Esophagus mucosa (tissue), 1 donor: ENCODE results near the gene TMEM135. TPM values are rescaled to one million over a fixed set of nuclear protein-coding genes. Genes with fewer than 3 reads are reported as not detected.
"Not testable (repeated sequence)": the region's sequence is repeated elsewhere in the genome, so short reads cannot be mapped to it uniquely, and the experiment has no call there.

ENCODE experiments used
- ATAC-seq: fragments of 200-7000 bp; cut with Tn5 transposase; one replicate; pipeline ENCODE4 v1.9.1; 2020
- total RNA-seq: library from RNA; stranded (reverse); gene quantifications from one replicate; pipeline ENCODE4 v1.2.4, GENCODE V29; 2023
- donor health status: DM: yes; HTN: yes; CAD: no.

Gene TMEM135
- total RNA-seq: 14.3 TPM

DNA sequence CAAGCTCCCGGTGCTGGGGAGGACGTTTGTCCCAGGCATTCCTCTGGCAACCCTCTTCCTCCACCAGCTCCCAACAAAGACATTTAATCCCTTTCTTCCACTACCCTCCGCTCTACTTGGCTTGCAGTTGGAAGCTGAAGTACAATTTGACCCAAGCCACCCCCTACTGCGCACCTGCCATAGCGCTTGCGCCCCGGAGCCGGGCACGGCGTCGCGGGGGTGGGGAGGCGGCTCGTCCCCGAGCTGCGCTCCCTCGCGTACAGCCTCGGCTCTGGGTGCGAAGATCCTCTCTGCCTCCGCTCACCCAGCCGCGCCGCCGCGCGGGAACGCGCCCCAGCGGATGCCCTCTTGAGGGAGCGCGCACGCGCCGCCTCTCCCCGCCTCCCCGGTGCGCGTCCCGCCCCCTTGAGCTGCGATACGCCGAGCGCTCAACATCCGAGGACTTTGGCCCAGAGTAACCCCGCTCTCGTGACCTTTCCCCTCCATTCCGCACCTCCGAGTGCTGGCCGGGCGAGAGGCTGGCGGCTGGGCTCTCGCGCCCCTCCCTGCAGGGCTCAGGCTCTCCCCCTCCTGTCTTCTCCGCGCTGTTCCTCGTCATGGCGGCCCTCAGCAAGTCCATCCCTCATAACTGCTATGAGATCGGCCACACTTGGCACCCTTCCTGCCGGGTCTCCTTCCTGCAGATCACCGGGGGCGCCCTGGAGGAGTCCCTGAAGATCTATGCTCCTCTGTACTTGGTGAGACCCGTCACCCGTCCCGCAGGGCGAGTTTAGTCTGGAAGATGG lies at the start of gene TMEM135:
TMEM135 (plus strand) TSS at position 485 of the 785 bp plus-strand sequence; CDS start at position 597, 112 bp downstream.
- peak; percentile 99 for ATAC-seq

DNA sequence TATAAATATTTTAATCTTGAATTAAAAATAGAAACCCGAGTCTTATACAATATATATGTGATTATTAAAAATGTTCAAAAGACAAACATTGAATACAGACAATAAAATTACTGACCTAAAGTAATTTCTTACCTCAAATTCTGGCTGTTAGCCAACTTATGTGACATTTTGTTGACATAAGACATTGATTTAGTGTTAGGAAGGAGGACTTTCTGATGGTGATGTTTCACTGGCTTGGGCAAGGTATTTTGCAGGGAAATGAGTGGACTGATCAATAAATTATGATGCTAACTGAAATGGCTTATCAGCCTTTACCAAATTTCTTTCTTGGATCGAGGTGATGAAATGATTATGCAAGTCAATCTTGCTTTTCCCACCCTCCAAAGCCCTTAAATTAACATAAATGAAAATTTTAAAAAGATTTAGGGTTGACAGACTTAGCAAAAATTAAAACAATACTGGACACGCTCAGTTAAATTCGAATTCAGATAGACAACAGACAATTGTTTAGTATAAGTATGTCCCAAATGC lies 49.3 kb upstream of the TMEM135 start:
- no peak for ATAC-seq

DNA sequence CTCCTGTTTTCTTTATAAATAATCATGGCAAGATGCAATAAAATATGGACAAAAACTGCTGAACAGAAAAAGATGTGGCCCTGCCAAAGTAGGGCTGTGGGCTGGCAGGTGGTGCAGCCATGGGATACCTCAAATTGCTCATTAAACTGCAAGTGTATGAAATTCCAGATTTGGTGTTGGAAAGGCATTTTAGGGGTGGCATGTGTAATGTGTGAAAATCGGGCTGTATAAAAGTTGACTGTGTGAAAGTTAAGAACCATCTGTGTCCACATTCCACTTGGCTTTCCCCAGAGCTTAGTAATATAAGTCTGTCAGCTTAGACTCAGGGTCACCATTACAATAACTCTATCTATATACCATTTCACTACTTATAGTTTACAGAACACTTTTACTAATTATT lies 47.7 kb upstream of the TMEM135 start:
- no peak for ATAC-seq

GRCh38 chr11:86990515-86990914 lies 47.2 kb upstream of the TMEM135 start:
- peak; percentile 32 for ATAC-seq

- ATAC-seq: peak; percentile 69
These were observed 46.4 kb upstream of the TMEM135 start for GRCh38 chr11:86991341-86991740.

DNA sequence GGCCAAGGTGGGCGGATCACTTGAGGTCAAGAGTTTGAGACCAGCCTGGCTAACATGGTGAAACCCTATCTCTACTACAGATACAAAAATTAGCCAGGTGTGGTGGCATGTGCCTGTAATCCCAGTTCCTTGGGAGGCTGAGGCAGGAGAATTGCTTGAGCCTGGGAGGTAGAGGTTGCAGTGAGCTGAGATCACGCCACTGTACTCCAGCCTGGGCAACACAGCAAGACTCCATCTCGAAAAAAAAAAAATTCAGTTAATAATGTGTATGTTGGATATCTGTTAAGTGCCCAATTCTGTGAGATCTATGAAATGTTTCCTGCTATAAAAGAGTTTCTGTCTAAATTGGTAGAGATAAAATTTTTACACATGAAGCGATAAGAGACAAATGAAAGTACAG lies 45.4 kb upstream of the TMEM135 start:
- ATAC-seq: not testable (repeated sequence)

DNA sequence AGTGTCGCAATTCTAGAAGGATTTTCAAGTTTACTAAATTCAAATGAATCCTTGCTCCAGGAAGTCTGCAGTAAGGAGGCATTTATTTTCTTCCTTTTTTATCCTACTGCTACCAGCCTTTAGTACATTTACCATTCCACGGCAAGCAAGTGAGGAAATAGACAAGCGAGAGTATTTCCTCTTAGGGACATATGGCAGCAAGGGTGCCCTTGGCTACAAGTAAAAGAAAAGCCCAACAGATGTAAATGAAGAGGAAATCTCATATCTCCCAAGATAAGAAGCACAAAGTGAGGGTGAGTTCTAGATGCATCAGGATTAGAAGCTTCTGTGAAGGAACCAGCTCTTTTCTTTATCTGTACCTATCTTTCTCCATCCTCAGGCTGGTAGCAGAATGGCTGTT lies 44.7 kb upstream of the TMEM135 start:
- ATAC-seq: no peak

DNA sequence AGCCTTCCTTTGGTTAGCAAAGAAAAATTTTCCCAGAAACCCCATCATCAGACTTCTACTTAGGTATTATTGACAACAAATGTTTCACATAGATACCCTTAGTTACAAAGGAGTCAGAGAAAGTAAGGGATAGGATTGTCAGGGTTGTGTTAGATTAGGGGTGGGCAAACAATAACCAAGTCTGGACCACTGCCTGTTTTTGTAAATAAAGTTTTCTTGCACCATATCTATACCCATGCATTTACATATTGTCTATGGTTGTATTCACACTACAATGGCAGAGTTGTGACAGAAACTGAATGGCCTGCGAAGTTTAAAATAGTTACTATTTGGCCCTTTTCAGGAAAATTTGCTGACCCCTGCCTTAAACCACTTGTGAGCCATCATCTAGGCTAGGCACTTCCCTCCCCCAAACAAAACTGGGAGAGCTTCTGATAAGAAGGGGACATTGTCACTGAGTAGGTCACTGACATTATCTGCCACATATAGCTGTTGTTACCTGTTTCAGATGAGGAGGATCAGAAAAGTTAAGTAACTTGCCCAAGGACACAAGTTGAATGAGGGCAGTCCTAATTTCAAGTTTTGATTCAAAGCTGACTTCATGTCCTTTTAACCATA lies 40.7 kb upstream of the TMEM135 start:
- ATAC-seq: no peak

DNA sequence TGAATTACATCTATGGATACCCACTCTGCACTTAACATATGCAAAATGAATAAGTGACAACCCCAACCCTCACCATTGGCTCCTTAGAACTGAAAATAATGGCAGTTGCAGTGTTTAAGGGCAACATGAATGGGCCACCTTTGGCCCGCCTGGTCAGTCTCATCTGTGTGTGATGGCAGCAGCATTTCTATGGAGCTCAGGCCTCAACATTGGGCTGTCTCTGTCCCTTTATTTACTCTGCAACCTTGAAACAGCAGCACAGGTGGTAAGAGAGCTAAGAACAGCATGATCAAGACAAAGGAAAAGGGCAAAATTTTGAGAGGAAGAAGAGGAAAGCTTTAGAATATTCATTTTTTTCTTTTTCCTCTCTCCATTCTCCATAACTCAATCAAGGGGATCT lies 38.3 kb upstream of the TMEM135 start:
- no peak for ATAC-seq

DNA sequence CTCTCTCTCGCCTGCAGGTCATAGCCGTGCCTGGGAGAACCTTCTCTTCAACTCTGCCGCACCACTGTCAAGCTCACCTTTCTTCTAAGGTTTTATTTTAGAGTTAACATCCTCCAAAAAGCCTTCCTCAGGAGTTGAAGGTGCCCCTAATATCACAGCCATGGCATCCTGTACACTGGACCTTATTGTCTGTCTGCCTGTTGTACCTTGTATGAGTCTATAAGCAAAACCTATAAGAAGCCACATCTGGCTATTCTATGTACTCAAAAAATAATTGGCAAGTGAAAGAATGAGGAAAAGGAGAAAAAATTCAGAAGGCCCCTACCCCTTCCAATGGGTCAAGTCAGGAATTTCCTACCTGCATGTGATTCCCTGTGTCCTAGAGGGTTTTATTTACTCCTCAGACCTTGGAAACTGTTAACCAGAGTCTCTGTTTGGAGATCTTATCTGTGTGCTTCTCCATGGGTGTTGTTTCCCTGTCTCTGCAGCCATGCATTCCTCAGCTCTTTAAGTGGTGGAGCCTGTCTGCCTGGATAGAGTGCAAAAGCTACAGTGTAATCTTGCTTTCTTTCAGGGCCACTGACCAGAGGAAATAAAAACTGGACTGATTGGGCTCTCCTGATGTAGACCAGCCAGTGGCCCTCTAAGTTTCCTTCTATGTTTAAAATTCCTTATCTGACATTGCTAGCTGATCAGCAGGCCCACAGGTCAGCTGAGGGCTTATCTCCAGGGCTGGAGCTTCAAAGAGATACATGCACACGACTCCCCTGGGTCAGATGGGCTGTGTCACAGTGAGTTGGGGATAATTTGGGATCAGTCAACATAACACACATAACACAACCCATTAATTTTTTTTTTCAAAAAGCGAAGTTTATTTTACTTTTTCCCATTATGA lies 37.6 kb upstream of the TMEM135 start:
- no peak for ATAC-seq

DNA sequence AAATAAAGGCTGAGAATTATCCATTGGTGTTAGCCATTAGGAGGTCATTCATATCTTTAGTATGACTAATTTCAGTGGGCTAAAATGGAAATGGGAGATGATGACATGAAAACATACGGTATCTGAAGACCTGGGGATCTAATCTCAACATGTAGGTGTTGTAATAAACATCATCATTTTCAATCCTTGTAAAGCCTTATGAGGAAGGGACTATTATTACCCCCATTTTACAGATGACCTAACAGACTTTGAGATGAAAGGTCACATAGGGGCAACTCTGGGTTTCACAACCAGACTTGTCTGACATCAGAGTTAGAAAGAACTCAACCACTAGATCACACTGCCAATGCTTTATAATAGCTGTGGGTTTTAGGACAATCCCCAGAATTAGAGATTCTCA lies 34.8 kb upstream of the TMEM135 start:
- ATAC-seq: no peak

DNA sequence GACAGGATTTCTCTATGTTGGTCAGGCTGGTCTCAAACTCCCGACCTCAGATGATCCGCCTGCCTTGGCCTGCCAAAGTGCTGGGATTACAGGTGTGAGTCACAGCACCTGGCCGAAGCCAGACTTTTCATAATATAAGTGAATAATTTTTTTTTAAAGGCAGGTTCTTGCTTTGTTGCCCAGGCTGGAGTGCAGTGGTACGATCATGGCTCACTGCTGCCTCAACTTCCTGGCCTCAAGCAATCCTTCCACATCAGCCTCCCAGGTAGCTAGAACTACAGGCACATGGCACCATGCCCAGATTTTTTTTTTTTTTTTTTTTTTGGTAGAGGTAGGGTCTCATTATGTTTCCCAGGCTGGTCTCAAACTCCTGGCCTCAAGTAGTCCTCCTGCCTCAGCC lies 33.5 kb upstream of the TMEM135 start:
- ATAC-seq: not testable (repeated sequence)

DNA sequence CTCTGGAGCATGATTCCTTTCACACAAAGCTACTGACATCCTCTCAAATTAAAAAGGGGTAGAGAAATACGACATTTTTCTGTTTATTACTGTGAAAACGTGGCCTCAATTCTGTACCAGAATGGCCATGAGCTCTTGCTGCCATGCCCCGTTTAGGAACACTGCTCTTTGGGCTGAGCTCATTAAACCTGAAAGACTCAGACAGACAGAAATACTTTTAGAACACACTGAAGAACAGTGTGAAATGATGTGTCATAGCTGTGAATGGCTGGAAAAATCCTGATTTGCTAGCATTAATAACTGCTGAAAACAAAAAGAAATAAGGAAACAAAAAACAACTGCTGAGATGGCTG lies 32.2 kb upstream of the TMEM135 start:
- no peak for ATAC-seq

DNA sequence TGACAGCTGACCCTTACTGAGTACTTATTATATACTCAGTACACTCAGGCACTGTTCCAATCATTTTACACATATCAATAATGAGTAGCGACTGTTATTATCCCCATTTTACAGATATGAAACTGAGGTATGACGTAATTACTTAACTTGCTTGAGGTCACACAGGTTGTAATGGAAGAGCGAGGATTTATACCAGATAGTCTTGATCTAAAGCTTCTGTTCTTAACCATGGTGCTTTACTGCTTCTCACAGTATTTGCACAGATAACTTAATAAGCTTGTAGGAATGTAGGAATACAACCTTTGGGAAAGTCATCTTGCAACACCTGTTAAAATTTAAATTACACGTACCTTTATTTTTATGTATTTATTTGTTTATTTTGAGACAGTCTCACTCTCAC lies 31.7 kb upstream of the TMEM135 start:
- peak; percentile 68 for ATAC-seq

- no peak for ATAC-seq
These were observed 29.8 kb upstream of the TMEM135 start for GRCh38 chr11:87007963-87008362.

- no peak for ATAC-seq
These were observed 25.6 kb upstream of the TMEM135 start for GRCh38 chr11:87012089-87012488.

- ATAC-seq: no peak
These were observed 25.1 kb upstream of the TMEM135 start for GRCh38 chr11:87012673-87013072.

DNA sequence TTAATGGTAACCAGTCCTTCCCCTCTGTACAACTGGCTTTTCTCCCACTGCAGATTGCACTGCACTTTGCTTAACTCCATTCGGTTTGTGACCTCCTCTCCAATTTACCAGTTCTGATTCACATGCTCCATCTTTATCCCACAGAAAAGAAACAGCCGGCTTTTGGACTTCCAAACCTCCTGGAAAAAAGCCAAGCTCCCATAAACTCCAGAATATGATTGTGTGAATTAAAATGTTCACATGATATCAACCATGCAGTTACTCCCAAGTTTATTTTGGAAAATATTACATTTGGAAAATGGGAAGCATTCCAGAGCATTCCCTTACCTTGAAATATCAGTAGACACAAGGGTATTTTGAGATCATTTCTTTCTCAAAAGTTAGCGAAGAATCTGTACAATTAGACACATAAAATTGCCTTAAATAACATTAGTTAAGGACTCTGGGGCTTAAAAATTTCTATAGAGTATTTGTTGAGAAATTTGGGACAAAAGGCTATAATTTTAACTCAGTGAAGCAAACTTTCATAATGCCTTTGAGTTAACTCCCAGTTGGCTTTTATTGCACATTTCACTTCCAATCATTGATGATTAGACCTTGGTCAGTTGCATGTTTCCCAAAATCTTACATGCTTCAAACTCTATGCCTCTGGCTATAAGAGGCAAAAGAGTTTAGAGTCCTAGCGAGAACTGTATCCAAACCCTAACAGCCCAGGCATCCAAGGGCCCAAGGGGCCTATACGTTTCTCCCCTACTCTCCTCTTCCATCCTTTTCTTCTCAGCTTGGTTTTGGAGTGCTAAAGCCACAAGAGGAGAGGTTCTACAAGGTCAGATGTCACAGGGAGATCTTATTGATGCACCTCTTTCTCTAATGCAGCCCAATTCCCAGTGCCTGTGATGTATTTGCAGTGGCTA lies 23.6 kb upstream of the TMEM135 start:
- no peak for ATAC-seq

- no peak for ATAC-seq
These were observed 22.1 kb upstream of the TMEM135 start for GRCh38 chr11:87015645-87016044.

DNA sequence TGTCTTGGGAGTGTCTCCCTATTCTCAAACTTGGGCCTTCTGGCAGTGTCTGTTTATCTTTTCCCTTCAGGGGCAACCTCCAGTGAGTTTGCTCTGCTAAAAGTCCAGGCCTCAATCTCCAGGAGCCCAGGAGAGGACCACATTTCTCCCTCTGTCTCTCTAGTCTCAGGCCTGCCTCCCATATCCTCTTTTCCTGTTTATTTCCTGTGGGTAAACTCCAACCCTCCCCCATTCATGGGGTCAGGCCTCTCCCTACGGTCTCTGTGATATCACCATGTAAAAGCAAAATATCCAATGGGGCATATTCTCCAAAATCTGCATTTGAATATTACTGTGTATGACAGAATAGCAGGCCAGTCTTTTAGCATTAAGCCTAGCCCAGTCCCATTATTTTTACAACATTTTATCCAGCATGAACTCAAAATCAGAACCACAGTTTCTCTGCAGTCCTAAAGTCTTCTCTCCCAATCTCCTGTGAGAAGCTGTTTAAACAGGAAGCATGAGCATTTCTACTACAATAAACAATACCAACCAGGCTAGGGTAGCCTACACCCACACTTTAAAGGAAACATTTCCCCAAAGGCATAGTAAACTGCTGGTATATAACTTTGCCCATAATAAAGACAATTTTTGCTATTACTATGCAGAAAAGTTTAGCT lies 18.0 kb upstream of the TMEM135 start:
- no peak for ATAC-seq

DNA sequence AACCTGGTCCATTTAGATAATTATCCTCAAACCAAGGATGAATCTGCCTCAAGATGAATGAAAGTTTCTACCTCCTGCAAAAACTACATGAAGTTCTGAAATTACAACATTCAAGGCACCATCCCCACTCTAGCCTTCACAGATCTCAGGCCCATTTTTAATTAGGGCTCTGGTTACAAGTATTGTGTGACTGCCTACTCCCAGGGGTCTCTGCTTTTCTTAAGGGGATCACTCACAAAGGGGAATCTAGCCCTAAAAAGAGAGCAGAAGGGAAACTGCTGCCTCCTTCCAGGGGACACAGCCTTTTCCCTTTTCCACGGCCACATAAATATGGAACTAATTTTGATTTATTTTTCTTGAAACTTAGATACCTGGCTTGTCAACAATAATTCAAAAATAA lies 17.4 kb upstream of the TMEM135 start:
- ATAC-seq: no peak
